ENCODE results near the gene SLC4A3.
A peak's percentile ranks its signal among the peaks of the same experiment; 100 is the strongest.

Gene SLC4A3

DNA sequence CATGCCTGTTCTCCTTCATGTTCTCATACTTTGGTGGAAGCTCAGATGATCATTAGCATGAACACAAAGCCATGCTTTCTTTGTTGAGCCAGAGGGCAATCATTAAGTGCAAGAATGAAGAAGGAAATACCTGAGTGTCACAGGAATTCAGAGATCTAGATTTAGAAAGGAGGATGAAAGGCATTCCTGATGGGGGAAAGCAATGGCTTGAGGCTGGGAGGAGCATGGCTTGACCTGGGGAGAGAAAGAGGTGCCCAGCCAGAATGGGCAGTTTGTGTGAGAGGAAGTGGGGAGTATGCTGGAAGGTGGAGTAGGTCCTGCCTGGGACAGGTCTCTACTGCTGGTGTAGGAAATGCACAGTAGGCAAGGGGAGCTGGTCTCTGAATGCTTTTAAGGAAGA is 35.1 kb downstream of the SLC4A3 start:
- Histone ChIP-seq H3K27me3 (replicated peaks) (no peaks in the 10 kb centered on the region), H3K4me3 (ENCODE audit: low read depth, low read length) (no peak overlapping the region), H3K36me3 (replicated peaks) (no peaks in the 10 kb centered on the region), H3K27ac (peak overlapping the region; percentile 41)
- TF ChIP-seq, protein P1, sequence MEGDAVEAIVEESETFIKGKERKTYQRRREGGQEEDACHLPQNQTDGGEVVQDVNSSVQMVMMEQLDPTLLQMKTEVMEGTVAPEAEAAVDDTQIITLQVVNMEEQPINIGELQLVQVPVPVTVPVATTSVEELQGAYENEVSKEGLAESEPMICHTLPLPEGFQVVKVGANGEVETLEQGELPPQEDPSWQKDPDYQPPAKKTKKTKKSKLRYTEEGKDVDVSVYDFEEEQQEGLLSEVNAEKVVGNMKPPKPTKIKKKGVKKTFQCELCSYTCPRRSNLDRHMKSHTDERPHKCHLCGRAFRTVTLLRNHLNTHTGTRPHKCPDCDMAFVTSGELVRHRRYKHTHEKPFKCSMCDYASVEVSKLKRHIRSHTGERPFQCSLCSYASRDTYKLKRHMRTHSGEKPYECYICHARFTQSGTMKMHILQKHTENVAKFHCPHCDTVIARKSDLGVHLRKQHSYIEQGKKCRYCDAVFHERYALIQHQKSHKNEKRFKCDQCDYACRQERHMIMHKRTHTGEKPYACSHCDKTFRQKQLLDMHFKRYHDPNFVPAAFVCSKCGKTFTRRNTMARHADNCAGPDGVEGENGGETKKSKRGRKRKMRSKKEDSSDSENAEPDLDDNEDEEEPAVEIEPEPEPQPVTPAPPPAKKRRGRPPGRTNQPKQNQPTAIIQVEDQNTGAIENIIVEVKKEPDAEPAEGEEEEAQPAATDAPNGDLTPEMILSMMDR (IDR thresholded peaks at IDR 0.05; ENCODE audit: low read depth, low read length, missing control alignments), result no peak
- in situ Hi-C loops (cut with HindIII; ENCODE audit: low pct_ligation_motif_present, low sequenced_read_pairs), result no loop called here
- no peak for DNase-seq

DNA sequence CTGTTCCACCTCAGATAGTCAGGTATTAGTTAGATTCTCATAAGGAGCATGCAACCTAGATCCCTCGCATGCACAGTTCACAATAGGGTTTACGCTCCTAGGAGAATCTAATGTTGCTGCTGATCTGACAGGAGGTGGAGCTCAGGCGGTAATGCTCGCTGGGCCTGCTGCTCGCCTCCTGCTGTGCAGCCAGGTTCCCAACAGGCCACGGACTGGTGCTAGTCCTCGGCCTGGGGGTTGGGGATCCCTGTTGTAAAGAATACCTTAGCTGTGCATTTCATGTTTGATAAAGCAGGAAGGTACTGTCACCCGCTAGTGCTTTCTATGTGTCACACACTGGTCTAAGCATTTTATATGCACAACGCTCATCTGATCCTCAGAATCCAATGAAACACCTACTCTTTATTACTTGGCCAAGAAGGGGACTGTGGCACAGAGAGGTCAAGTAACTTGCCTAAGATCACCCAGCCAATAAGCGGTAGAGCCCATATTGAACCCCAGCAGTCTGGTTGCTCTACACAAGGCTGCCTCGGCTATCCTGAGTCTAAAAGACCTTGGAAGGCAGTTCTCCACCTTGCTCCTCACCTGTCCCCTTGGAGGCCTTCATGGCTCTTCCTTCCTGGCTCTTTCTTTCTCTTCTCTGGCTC is 35.8 kb downstream of the SLC4A3 start:
- Histone ChIP-seq H3K4me3 (ENCODE audit: low read depth, low read length) (no peak overlapping the region), H3K27ac (no peak overlapping the region), H3K27me3 (replicated peaks) (no peaks in the 10 kb centered on the region), H3K36me3 (replicated peaks) (no peaks in the 10 kb centered on the region)
- DNase-seq, result no peak
- in situ Hi-C loops (cut with HindIII; ENCODE audit: low pct_ligation_motif_present, low sequenced_read_pairs), result no loop called here
- TF ChIP-seq, protein P1 (IDR thresholded peaks at IDR 0.05; ENCODE audit: low read depth, low read length, missing control alignments), result no peak

DNA sequence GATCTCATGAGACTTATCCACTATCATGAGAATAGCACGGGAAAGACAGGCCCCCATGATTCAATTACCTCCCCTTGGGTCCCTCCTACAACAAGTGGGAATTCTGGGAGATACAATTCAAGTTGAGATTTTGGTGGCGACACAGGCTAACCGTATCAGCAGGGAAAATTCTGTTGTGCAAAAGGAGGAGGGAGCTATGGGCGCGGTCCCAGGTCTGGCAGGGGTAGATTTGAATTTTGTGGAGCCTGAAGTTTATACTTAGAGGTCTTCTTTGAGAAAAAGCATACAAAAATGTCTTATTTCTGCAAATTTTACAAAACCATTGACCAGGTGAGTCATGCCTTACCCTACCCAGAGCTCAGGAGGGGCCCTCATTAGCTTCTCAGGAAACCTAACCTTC is 36.6 kb downstream of the SLC4A3 start:
- no peak for DNase-seq
- Histone ChIP-seq H3K36me3 (replicated peaks) (no peaks in the 10 kb centered on the region), H3K4me3 (ENCODE audit: low read depth, low read length) (no peak overlapping the region), H3K27ac (no peak overlapping the region), H3K27me3 (replicated peaks) (no peaks in the 10 kb centered on the region)
- TF ChIP-seq, protein P1 (IDR thresholded peaks at IDR 0.05; ENCODE audit: low read depth, low read length, missing control alignments), result no peak
- in situ Hi-C loops (cut with HindIII; ENCODE audit: low pct_ligation_motif_present, low sequenced_read_pairs), result no loop called here

GRCh38 chr2:219664944-219665343 is 37.5 kb downstream of the SLC4A3 start:
- H3K36me3 ChIP-seq (replicated peaks), result no peaks in the 10 kb centered on the region
- H3K27ac ChIP-seq, result no peak overlapping the region
- in situ Hi-C loops (cut with HindIII; ENCODE audit: low pct_ligation_motif_present, low sequenced_read_pairs), result no loop called here
- H3K4me3 ChIP-seq (ENCODE audit: low read depth, low read length), result no peak overlapping the region
- peak; percentile 67 for DNase-seq
- no peaks in the 10 kb centered on the region for H3K27me3 ChIP-seq (replicated peaks)
- TF ChIP-seq, protein P1 (IDR thresholded peaks at IDR 0.05; ENCODE audit: low read depth, low read length, missing control alignments), result no peak

DNA sequence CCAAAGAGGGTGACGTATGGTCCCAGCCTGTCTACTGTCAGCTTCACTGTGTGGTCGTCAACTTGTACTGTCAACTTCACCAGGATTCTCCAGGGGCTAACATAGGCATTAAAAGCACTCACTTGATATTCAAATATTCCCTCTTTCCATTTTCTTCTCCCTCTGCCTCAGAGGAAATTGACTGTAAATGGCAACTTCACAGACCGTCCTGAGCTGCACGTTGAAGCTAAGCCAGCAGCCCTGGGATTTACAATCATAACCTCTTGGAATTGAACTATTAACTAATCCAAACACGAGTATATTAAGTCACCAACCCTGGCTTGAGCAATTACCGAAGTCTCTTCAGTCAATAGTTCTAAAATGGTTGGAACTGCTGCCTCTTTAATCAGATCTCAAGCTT is 38.5 kb downstream of the SLC4A3 start:
- no peak overlapping the region for H3K27ac ChIP-seq
- no peaks in the 10 kb centered on the region for H3K36me3 ChIP-seq (replicated peaks)
- in situ Hi-C loops (cut with HindIII; ENCODE audit: low pct_ligation_motif_present, low sequenced_read_pairs), result no loop called here
- H3K27me3 ChIP-seq (replicated peaks), result no peaks in the 10 kb centered on the region
- no peak for DNase-seq
- H3K4me3 ChIP-seq (ENCODE audit: low read depth, low read length), result no peak overlapping the region
- TF ChIP-seq, protein P1 (IDR thresholded peaks at IDR 0.05; ENCODE audit: low read depth, low read length, missing control alignments), result no peak

- Histone ChIP-seq H3K36me3 (replicated peaks) (no peaks in the 10 kb centered on the region), H3K27ac (no peak overlapping the region), H3K27me3 (replicated peaks) (no peaks in the 10 kb centered on the region), H3K4me3 (ENCODE audit: low read depth, low read length) (no peak overlapping the region)
- no peak for DNase-seq
- in situ Hi-C loops (cut with HindIII; ENCODE audit: low pct_ligation_motif_present, low sequenced_read_pairs), result no loop called here
- TF ChIP-seq, protein P1 (IDR thresholded peaks at IDR 0.05; ENCODE audit: low read depth, low read length, missing control alignments), result no peak
Measured at GRCh38 chr2:219668316-219668715, 40.9 kb downstream of the SLC4A3 start.

Data from brain microvascular endothelial cell (primary cell).